ENCODE data around the gene NEURL1B. TPM values are rescaled to one million over a fixed set of nuclear protein-coding genes. Genes with fewer than 3 reads are reported as not detected.
A peak's percentile ranks its signal among the peaks of the same experiment; 100 is the strongest.

NEURL1B gene
- total and polyA plus RNA-seq, 10 donors = 0.26 to 2.5 (median 1.2) TPM

DNA sequence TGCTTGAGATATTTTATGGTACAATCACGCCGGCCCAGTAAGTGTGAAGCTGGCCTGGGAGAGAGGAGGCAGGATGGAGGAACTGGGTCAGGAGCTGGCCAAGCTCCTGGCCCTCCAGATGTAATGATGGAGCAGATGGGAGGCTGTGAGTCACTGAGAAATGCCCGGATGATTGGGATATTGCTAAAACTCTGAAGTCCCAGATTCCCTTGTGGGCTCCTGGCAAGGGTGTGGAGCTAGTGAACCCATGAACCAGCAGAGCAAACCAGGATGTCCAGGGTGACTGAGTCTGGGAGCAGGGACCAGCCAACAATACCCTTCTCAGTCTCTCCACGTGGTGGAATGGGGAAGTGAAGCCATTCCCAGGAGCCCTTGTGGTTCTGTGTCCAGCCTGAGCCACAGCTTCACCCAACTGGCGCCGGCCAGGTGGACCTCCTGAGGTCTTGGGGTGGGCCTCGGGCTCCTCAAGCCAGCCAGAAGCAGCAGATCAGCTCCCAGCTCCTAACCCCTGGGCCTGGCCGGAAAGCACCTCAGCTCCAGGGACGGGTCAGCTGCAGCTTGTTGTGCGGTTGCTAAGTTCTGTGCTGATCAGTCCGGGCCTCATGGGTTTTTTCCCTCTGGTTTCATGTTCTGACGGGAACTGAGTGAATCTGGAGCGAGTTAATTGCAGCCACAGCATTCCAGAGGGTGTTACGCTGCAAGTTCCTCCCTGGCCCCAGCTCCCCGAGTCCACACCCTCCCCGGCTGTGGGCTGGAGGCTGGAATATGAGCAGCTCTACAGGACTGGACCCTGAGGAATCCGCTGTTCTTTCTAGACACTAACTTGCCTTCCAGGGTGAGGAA, 92.3 kb downstream of the NEURL1B start:
- WGBS, 5 donors = 58 to 80% (median 74%) methylated on average over 9 to 17 of the region's 17 CpGs
- no peak for DNase-seq
- Histone ChIP-seq H3K27ac (peak overlapping the region; percentile 19 to 79 (median 73)), H3K27me3 (replicated peaks in 1 of 7) (no peaks in the 10 kb centered on the region), H3K36me3 (no peaks in the 10 kb centered on the region), H3K4me1 (peaks cover 0 to 16% (median 9%) of the 10 kb centered on the region in 6 donors), H3K4me3 (no peak overlapping the region), H3K9me3 (no peaks in the 10 kb centered on the region)
- TF ChIP-seq POLR2AphosphoS5 (IDR thresholded peaks at IDR 0.05) = peak in 2 of 3 donors; percentile 40 to 45
- TF ChIP-seq POLR2A (IDR thresholded peaks at IDR 0.05) = no peak
- TF ChIP-seq, protein P1, sequence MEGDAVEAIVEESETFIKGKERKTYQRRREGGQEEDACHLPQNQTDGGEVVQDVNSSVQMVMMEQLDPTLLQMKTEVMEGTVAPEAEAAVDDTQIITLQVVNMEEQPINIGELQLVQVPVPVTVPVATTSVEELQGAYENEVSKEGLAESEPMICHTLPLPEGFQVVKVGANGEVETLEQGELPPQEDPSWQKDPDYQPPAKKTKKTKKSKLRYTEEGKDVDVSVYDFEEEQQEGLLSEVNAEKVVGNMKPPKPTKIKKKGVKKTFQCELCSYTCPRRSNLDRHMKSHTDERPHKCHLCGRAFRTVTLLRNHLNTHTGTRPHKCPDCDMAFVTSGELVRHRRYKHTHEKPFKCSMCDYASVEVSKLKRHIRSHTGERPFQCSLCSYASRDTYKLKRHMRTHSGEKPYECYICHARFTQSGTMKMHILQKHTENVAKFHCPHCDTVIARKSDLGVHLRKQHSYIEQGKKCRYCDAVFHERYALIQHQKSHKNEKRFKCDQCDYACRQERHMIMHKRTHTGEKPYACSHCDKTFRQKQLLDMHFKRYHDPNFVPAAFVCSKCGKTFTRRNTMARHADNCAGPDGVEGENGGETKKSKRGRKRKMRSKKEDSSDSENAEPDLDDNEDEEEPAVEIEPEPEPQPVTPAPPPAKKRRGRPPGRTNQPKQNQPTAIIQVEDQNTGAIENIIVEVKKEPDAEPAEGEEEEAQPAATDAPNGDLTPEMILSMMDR (IDR thresholded peaks at IDR 0.05 in 8 of 11, conservative IDR thresholded peaks at IDR 0.05 in 3 of 11) = no peak
- intact Hi-C loops (cut with DNase I; ENCODE audit: low total_unique reads) = no loop called here

DNA sequence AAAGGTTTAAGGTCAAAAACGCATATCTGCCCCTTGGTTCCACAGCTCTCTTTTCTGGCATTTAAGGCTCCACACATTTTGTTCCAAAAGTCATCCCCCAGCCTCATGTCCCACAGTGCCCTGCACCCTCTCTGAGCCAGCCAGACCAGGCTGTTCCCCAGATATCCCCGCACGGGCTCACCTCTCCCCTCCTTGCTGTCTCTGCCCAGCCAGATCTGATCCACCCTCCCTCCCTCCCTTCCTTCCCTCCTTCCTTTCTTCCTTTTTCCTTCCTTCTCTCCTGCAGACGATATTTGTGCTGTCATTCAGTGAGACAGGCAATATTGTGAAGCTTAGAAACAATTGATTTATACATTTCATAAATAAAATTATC, 92.9 kb downstream of the NEURL1B start:
- intact Hi-C loops (cut with DNase I; ENCODE audit: low total_unique reads) = no loop called here
- WGBS, 5 donors = 38 to 54% (median 47%) methylated on average over 4 of the region's 4 CpGs
- H3K4me3 ChIP-seq = no peak overlapping the region
- no peaks in the 10 kb centered on the region for H3K9me3 ChIP-seq
- H3K27me3 ChIP-seq (replicated peaks in 1 of 7) = no peaks in the 10 kb centered on the region
- no peak for DNase-seq
- peak overlapping the region in 7 of 8 donors; percentile 67 to 79 (median 74) for H3K27ac ChIP-seq
- H3K36me3 ChIP-seq = no peaks in the 10 kb centered on the region
- peaks cover 0 to 16% (median 9%) of the 10 kb centered on the region in 6 donors for H3K4me1 ChIP-seq
- no peak for TF ChIP-seq POLR2AphosphoS5 (IDR thresholded peaks at IDR 0.05)
- TF ChIP-seq, protein P1 (IDR thresholded peaks at IDR 0.05 in 8 of 11, conservative IDR thresholded peaks at IDR 0.05 in 3 of 11) = no peak

DNA sequence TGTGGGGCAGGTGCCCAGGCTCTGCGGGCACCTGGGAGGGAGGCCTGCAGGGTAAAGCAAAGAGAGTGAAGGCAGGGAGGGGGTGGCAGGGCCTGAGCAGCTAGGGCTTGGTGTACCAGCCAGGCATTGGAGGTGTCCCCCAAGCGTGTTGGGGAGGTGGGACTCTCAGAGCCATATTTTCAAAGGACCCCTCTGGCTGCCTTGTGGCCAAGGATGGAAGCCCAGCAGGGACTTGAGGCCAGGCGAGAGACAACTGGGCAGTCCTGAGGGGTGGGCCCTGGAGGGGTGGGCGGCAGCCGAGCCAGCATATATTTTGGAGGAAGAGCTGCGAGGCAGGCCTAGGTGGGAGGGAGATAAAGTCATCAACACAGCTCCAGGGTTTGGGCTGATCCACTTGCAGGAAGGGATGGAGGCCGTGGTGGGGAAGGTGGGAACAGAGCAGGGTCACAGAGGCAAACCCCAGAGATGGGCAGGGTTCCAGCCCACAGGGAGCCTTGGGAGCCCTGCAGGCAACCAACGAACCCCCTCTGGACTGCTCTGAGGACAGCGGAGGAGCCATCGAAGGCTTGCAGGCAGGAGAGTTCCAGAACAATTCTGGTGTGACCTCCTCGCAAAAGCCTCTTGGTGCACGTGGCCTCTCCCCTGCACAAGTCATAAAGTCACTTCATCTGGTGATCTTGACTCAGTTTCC, 94.2 kb downstream of the NEURL1B start:
- TF ChIP-seq POLR2A (IDR thresholded peaks at IDR 0.05) = no peak
- no peak for TF ChIP-seq POLR2AphosphoS5 (IDR thresholded peaks at IDR 0.05)
- TF ChIP-seq, protein P1 (IDR thresholded peaks at IDR 0.05 in 8 of 11, conservative IDR thresholded peaks at IDR 0.05 in 3 of 11) = no peak
- no peaks in the 10 kb centered on the region for H3K27me3 ChIP-seq (replicated peaks in 1 of 7)
- intact Hi-C loops (cut with DNase I; ENCODE audit: low total_unique reads) = no loop called here
- H3K36me3 ChIP-seq = no peaks in the 10 kb centered on the region
- no peak overlapping the region for H3K4me3 ChIP-seq
- WGBS, 5 donors = 91 to 92% (median 92%) methylated on average over 12 of the region's 12 CpGs
- no peak for DNase-seq
- peak overlapping the region in 1 of 8 donors; percentile 2 for H3K27ac ChIP-seq
- no peaks in the 10 kb centered on the region for H3K9me3 ChIP-seq
- H3K4me1 ChIP-seq = peaks cover 0 to 16% (median 9%) of the 10 kb centered on the region in 6 donors

Measured in spleen (tissue), 11 donors.